ENCODE measurements around the gene SERPINI1. TPM values are rescaled to one million over a fixed set of nuclear protein-coding genes. Genes with fewer than 3 reads are reported as not detected.

Gene SERPINI1
- total RNA-seq, 1 experiment from 2014 or later = 6.0 TPM

DNA sequence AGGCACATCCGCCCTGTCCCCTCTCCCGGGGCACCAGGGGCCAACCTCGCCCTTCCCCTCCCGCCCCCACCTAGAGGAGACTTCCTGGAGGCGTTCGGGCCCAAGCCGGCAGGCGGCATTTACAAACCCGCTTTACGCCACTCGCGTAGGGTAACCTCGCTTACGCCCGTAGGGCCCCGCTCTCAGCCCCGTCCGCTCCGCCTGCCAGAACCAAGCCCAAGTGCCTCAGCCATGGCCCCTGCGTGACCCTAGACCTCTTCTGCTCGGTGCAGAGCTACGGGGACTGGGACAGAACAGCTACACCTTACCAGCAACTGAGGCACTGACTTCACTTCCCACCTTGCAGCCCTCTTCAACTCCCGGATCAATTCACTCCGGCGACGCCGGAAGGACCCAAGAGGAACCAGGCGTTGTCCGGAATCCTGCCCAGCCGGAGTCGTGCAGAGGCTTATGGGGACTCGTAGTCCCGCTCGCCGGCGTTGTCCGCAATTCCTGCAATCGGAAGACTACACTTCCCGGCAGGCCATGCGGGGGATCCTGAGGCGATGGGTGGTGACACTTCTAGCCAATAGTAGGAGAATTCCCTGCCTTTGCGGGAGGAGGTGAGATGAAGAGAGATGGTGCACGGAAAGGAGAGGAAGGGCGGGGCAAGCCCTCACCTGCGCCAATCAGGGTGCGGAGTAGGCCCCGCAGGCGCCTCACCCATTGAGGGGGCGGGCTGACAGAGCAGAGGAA lies 856 bp upstream of the SERPINI1 start, which contains the start of gene PDCD10:
PDCD10 (minus strand) TSS at position 395 of the 735 bp plus-strand sequence. CDS start 14,735 bp downstream, outside the sequence.
- H3K27ac Mint-ChIP-seq = no peak within 1 kb of the TSS; a peak in 1 of 7 replicates
- no peak within 1 kb of the TSS for H3K56ac ChIP-seq (ENCODE audit: insufficient read length, low read depth, low read length)
- no peak within 1 kb of the TSS for H2BK12ac ChIP-seq (ENCODE audit: insufficient read length, low read depth, low read length)
- H2AK5ac ChIP-seq (ENCODE audit: insufficient read length, low read length) = no peak within 1 kb of the TSS
- H3K27me3 Mint-ChIP-seq (ENCODE audit: low read depth) = no peaks in the 10 kb centered on the region
- H3K36me3 Mint-ChIP-seq (ENCODE audit: insufficient read depth in 1 of 3, low read depth in 3 of 3) = no peaks in the 10 kb centered on the region; a peak in 2 of 7 replicates
- H4K20me1 ChIP-seq (ENCODE audit: control insufficient read depth, insufficient read depth, insufficient read length) = no peaks in the 10 kb centered on the region
- TF ChIP-seq, protein P1, sequence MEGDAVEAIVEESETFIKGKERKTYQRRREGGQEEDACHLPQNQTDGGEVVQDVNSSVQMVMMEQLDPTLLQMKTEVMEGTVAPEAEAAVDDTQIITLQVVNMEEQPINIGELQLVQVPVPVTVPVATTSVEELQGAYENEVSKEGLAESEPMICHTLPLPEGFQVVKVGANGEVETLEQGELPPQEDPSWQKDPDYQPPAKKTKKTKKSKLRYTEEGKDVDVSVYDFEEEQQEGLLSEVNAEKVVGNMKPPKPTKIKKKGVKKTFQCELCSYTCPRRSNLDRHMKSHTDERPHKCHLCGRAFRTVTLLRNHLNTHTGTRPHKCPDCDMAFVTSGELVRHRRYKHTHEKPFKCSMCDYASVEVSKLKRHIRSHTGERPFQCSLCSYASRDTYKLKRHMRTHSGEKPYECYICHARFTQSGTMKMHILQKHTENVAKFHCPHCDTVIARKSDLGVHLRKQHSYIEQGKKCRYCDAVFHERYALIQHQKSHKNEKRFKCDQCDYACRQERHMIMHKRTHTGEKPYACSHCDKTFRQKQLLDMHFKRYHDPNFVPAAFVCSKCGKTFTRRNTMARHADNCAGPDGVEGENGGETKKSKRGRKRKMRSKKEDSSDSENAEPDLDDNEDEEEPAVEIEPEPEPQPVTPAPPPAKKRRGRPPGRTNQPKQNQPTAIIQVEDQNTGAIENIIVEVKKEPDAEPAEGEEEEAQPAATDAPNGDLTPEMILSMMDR (conservative IDR thresholded peaks at IDR 0.05) = no peak
- H3T11ph ChIP-seq (ENCODE audit: low read length) = no peak within 1 kb of the TSS
- no peaks in the 10 kb centered on the region for H3K27me3 ChIP-seq (ENCODE audit: insufficient read depth, low read length)
- H2AFZ ChIP-seq (ENCODE audit: low read length) = peak within 1 kb of the TSS; percentile 52
- H3K9me3 ChIP-seq (ENCODE audit: control insufficient read depth, low read depth, low read length) = no peaks in the 10 kb centered on the region
- peak within 1 kb of the TSS; percentile 92 for H3K27ac ChIP-seq (ENCODE audit: insufficient read length, low read depth, low read length)
- WGBS (ENCODE audit: extremely low coverage, insufficient read length, low lambda C conversion rate) = no CpG with 5 or more reads among the region's 49 CpGs
- H4K91ac ChIP-seq (ENCODE audit: insufficient read length, low read depth, low read length) = no peak within 1 kb of the TSS
- peaks cover 28 to 29% of the 10 kb centered on the region in 2 experiments for H3K4me1 Mint-ChIP-seq
- no peaks in the 10 kb centered on the region for H3K4me1 ChIP-seq (ENCODE audit: insufficient read depth, low read length)
- H2BK15ac ChIP-seq (ENCODE audit: low read depth, low read length) = no peak within 1 kb of the TSS
- no peaks in the 10 kb centered on the region for H3K23me2 ChIP-seq (ENCODE audit: insufficient read length, low read depth, low read length, poor library complexity, severe bottlenecking)
- peak within 1 kb of the TSS; percentile 88 for H2BK5ac ChIP-seq (ENCODE audit: insufficient read length, low read length)
- peak within 1 kb of the TSS; percentile 97 for H3K18ac ChIP-seq (ENCODE audit: insufficient read length, low read depth, low read length)
- H3K79me2 ChIP-seq (ENCODE audit: insufficient read depth, low read length) = peaks cover 23% of the 10 kb centered on the region
- H3K23ac ChIP-seq (ENCODE audit: insufficient read length, low read depth, low read length) = no peak within 1 kb of the TSS
- H4K8ac ChIP-seq (replicated peaks; ENCODE audit: insufficient read length, low read depth, low read length) = no peak within 1 kb of the TSS
- peak within 1 kb of the TSS; percentile 97 for H3K9ac ChIP-seq (ENCODE audit: extremely low read depth, insufficient read length, low read length)
- peak within 1 kb of the TSS; percentile 99 for H3K14ac ChIP-seq (ENCODE audit: insufficient read depth, low read length)
- H4K5ac ChIP-seq (ENCODE audit: insufficient read length, low read depth, low read length) = no peak within 1 kb of the TSS
- H3K4me2 ChIP-seq (ENCODE audit: insufficient read depth, insufficient read length, low read length) = peak within 1 kb of the TSS; percentile 75
- DNase-seq = peak; percentile 99
- no peak within 1 kb of the TSS for H2BK120ac ChIP-seq (ENCODE audit: low read depth, low read length, poor library complexity, severe bottlenecking)
- no peaks in the 10 kb centered on the region for H3K79me1 ChIP-seq (ENCODE audit: insufficient read depth, low read depth, low read length, poor library complexity, severe bottlenecking)
- no peak within 1 kb of the TSS for H2BK20ac ChIP-seq (ENCODE audit: low read depth, low read length, poor library complexity, severe bottlenecking)
- H3K4ac ChIP-seq (ENCODE audit: low read depth, low read length) = no peak within 1 kb of the TSS
- H3K4me3 Mint-ChIP-seq = no peak within 1 kb of the TSS
- no peaks in the 10 kb centered on the region for H3K9me3 Mint-ChIP-seq

Data from H9 (cell line).